D721Med (cell line): ENCODE measurements around the gene SDCCAG8.

Source experiments
- DNase-seq: peaks from one replicate; pipeline ENCODE4 v3.0.0; 2011; ENCODE audit warnings: low spot score; ENCODE audit not compliant: insufficient read length
- FAIRE-seq: peaks from 2 replicates; lab custom pipeline; 2011; peaks lifted over from hg19 to GRCh38; lab: Jason Lieb, UNC
- TF ChIP-seq, protein P1 (sequence below): IDR thresholded peaks from 2 replicates; pipeline ENCODE4 v1.5.1; 2012; ENCODE audit warnings: mild to moderate bottlenecking, control low read depth; ENCODE audit not compliant: insufficient read depth; ENCODE audit errors: missing control alignments

Gene SDCCAG8

DNA sequence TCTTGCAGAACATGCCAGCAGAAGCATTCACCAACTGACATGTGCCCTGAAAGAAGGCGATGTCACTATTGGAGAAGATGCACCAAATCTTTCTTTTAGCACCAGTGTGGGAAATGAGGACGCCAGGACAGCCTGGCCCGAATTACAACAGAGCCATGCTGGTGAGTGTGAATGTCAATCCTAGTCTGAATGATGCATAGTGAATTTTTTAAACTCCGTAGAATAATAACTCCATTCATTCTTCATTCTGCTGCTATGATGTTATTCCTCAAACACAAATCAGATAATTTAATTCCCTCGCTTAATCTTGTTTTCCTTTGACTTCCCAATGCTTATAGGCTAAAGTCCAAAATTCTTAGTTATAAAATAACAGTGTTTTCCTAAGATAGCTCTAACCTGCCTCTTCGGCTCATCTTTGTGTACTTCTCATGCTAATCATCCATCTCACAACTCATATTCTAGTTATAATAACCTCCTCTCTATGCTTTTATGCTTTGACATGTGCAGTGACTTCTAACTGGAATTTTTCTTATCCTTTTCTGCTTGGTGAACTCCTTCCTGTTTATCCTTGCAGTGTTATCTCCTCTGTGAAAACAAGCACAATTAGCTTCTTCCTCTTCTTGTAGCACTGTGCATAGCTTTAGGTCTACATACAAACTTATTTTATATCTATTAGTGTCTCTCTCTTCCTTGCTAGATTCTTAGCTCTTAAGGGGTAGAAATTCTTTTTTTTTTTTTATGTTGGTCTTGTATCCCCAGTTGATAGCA, 14.4 kb downstream of the SDCCAG8 start:
- TF ChIP-seq, protein P1, sequence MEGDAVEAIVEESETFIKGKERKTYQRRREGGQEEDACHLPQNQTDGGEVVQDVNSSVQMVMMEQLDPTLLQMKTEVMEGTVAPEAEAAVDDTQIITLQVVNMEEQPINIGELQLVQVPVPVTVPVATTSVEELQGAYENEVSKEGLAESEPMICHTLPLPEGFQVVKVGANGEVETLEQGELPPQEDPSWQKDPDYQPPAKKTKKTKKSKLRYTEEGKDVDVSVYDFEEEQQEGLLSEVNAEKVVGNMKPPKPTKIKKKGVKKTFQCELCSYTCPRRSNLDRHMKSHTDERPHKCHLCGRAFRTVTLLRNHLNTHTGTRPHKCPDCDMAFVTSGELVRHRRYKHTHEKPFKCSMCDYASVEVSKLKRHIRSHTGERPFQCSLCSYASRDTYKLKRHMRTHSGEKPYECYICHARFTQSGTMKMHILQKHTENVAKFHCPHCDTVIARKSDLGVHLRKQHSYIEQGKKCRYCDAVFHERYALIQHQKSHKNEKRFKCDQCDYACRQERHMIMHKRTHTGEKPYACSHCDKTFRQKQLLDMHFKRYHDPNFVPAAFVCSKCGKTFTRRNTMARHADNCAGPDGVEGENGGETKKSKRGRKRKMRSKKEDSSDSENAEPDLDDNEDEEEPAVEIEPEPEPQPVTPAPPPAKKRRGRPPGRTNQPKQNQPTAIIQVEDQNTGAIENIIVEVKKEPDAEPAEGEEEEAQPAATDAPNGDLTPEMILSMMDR: no peak
- no peak for FAIRE-seq
- DNase-seq: no peak

DNA sequence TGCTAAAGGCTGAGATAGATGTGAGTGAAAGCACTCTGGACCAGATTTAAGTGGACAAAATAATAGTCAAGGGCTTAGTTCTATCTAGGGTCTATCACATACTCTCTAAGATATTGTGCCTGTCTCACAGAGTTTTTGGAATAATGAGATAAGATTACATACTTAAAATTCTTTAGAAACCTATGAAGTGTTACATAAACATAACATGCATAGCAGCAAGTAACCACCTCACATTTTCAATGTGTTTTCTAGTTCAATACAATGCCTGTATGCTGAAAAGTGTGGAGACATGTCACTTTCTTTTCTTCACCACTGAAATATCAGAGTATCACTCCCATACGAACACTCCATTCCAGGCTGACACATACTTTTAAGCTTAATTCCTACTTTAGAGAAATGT, 16.2 kb downstream of the SDCCAG8 start:
- TF ChIP-seq, protein P1: no peak
- FAIRE-seq: no peak
- no peak for DNase-seq

DNA sequence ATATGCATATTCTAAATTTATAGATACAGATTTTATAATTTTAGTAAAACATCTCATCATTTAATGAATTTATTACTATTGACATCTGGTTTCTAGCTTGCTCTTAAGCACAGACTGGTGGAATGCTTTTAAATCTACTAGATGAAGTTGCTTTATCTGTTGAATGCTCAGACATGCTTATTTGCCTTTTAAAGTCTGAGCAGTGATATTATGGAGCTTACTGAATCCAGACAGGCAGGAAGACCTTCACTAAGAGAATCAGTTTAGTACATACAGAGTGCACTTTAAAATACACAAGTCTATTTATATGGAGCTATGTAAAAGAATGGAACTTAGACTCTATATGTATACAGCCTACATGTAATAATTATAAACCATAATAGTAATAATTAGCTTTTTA, 16.6 kb downstream of the SDCCAG8 start:
- FAIRE-seq: no peak
- TF ChIP-seq, protein P1: no peak
- no peak for DNase-seq

DNA sequence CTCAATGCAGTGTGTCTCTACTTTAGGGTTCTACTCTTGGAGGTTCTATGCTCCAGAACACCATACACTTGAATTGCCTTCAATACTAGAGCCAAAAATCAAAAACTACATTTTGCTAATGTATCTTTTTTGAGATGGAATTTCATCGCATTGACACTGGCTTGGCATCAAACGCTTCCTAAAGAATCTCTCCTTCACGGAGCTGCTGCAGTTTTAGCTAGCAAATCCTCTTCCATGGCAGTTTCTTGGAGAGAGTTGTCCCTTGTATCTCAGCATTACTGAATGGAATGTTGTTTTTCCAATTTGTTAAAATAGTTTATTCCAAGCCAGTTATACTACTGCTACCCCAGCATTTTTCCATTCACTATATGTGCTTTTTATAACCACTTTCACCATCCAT, 17.7 kb downstream of the SDCCAG8 start:
- TF ChIP-seq, protein P1: no peak

DNA sequence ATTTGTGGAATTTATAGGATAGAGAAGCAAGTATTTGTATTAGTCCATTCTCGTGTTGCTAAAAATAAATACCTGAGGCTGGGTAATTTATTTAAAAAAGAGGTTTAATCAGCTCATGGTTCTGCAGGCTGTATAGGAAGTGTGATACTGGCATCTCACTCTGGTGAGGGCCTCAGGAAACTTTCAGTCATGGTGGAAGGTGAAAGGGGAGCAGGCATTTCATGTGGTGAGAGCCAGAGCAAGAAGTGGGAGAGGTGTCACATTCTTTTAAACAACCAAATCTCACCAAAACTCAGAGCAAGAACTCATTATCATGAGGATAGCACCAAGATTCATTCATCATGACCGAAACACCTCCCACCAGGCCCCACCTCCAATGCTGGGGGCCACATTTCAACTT, 18.1 kb downstream of the SDCCAG8 start:
- FAIRE-seq: no peak

More for the DNA sequence above, 17.7 kb downstream of the SDCCAG8 start:
- DNase-seq (no peak), FAIRE-seq (peak; percentile 56)

DNA sequence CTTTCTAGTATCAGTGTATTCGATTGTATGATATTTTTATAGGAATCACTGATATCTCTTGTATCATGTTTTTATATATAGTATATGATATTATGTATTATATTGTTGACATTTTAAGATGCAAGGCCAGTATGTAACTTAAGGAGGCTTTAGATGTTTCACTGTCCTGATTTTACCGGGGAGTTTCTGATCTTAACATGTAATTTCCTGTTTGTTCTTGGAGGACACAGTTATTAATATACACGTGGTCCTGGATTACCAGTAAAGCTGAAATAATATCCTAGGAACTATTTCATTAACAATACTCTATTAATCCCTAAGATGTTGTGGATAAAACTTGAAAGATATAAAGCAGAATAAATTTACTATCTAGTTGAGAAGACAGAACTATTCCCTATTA, 19.5 kb downstream of the SDCCAG8 start:
- TF ChIP-seq, protein P1: no peak
- DNase-seq (no peak), FAIRE-seq (peak; percentile 71)

More for the DNA sequence above, 18.1 kb downstream of the SDCCAG8 start:
- TF ChIP-seq, protein P1: no peak
- DNase-seq: no peak

DNA sequence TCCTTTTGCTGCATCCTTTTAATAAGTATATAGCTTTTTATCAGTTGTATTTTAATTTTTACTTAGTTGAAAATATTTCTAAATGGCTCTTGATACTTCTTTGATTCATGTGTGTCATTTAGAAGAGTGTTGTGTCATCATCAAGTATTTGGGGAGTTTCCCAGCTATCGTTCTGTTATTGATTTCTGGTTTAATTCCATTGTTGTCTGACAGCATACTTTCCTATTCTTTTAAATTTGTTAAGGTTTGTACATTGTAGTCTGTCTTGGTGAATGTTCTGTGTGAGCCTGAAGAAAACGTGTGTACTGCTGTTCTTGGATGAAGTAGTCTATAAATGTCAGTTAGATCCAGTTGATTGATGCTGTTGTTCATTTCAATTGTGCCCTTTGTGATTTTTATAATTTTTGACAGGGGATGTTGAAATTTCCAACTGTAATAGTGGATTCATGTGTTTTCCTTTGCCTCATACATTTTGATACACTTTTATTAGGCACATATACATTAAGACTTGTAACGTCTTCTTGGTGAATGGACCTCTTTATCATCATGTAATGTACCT, 24.8 kb downstream of the SDCCAG8 start:
- peak; percentile 84 for FAIRE-seq

More for the DNA sequence above, 24.8 kb downstream of the SDCCAG8 start:
- DNase-seq: no peak
- TF ChIP-seq, protein P1: no peak
